ENCODE results near the gene FNIP1.

DNA sequence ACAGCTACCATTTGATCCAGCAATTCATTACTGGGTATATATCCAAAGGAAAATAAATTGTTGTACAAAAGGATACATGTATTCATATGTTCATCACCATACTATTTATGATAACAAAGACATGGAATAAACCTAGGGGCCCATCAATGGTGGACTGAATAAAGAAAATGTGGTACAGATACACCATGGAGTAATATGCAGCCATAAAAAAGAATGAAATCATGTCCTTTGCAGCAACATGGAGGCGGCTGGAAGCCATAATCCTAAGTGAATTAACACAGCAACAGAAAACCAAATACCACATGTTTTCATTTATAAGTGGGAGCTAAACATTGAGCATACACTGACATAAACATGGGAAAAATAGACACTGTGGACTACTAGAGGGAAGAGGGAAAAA lies 37.1 kb downstream of the FNIP1 start:
- no peak for TF ChIP-seq POLR2AphosphoS5 (IDR thresholded peaks at IDR 0.05)
- no peak for TF ChIP-seq POLR2A (IDR thresholded peaks at IDR 0.05)
